ENCODE data around the gene EEF1AKMT2.

The EEF1AKMT2 gene

GRCh38 chr10:124737221-124737620 is 54.5 kb downstream of the EEF1AKMT2 start:
- no peak for DNase-seq (ENCODE audit: low read depth)

GRCh38 chr10:124736491-124737136 is 55.1 kb downstream of the EEF1AKMT2 start:
- no peak for DNase-seq (ENCODE audit: low read depth)

GRCh38 chr10:124735491-124736286 is 56.0 kb downstream of the EEF1AKMT2 start:
- no peak for DNase-seq (ENCODE audit: low read depth)

GRCh38 chr10:124734311-124735166 is 57.1 kb downstream of the EEF1AKMT2 start:
- DNase-seq (ENCODE audit: low read depth): no peak

GRCh38 chr10:124733571-124734245 is 58.0 kb downstream of the EEF1AKMT2 start:
- no peak for DNase-seq (ENCODE audit: low read depth)

- DNase-seq (ENCODE audit: low read depth): no peak
Observed at GRCh38 chr10:124732931-124733570, 58.6 kb downstream of the EEF1AKMT2 start.

- DNase-seq (ENCODE audit: low read depth): no peak
Observed at GRCh38 chr10:124731551-124731950, 60.1 kb downstream of the EEF1AKMT2 start.

GRCh38 chr10:124730790-124731189 is 60.9 kb downstream of the EEF1AKMT2 start:
- DNase-seq (ENCODE audit: low read depth): no peak

- DNase-seq (ENCODE audit: low read depth): no peak
Observed at GRCh38 chr10:124728830-124729661, 62.6 kb downstream of the EEF1AKMT2 start.

GRCh38 chr10:124728071-124728829 is 63.4 kb downstream of the EEF1AKMT2 start:
- no peak for DNase-seq (ENCODE audit: low read depth)

GRCh38 chr10:124727361-124727960 is 64.2 kb downstream of the EEF1AKMT2 start:
- DNase-seq (ENCODE audit: low read depth): no peak

GRCh38 chr10:124725791-124726190 is 65.9 kb downstream of the EEF1AKMT2 start:
- no peak for DNase-seq (ENCODE audit: low read depth)

GRCh38 chr10:124725171-124725631 is 66.5 kb downstream of the EEF1AKMT2 start:
- no peak for DNase-seq (ENCODE audit: low read depth)

- DNase-seq (ENCODE audit: low read depth): no peak
Observed at GRCh38 chr10:124724279-124725027, 67.2 kb downstream of the EEF1AKMT2 start.

GRCh38 chr10:124723826-124724225 is 67.9 kb downstream of the EEF1AKMT2 start:
- no peak for DNase-seq (ENCODE audit: low read depth)

- DNase-seq (ENCODE audit: low read depth): no peak
Observed at GRCh38 chr10:124722798-124723783, 68.6 kb downstream of the EEF1AKMT2 start.

GRCh38 chr10:124721330-124722045 is 70.2 kb downstream of the EEF1AKMT2 start:
- DNase-seq (ENCODE audit: low read depth): no peak
